ENCODE data around the gene CUL4A.

- no peak for TF ChIP-seq CTCF (IDR thresholded peaks at IDR 0.05; ENCODE audit: low read depth, low read length)
- no peak for TF ChIP-seq EZH2phosphoT487 (IDR thresholded peaks at IDR 0.05; ENCODE audit: low read depth)
Observed at GRCh38 chr13:113203507-113204377, 5.7 kb upstream of the CUL4A start.

Data from OCI-LY3 (cell line).